ENCODE measurements around the gene ABCC12.
A peak's percentile ranks its signal among the peaks of the same experiment; 100 is the strongest.

The ABCC12 gene

DNA sequence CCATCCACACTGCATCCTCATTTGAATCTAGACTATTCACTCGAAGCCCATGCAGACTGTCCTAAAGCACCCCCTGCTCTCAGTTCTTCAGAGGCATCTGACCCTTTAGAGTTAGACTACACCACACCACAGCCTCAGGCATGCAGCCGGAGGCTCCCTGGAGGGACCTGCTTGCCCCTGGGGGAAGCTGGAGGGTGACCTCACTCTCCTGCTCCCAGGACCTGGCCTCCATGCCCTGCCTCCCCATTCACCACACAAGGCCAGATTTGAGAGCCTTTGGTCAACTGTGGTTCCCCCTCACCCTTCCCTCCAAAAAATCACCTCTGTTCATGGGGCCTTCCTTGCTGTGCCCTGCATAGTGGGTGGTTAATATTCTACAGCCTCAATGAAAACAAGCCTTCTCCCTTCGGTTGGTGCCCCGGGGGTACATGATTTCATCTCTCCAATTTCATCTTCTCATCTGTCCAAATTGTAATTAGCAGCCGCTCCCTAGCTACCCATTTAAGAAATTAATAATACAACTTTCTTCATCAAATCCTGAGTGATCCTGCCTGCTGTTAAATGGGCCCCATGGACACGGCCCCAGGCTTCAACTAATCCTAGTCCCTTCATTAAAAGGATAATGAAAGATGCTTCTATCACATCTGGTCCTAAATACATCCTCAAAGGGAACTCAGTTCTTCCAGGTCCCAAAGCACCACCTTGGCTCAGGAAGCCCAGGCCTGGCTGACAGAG lies 24.4 kb downstream of the ABCC12 start:
- DNase-seq = no peak

DNA sequence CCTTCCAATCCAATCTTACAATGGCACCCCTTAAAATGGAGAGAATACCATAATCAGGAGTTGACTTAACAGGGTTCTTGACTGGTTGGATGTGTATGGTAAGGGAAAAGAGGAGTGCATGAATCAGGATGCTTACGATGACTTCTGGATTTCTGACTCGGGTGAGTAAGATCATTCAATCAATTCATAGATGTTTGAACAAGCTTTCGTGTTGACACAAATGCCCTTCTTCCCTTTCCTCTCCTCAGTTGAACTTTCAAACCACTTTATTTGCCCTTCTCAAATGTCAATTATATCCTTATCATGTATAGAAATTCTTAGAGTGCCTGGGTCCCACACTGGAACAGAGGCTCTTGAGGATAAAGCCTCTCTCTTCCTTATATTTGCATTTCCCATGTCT lies 25.9 kb downstream of the ABCC12 start:
- DNase-seq = no peak

DNA sequence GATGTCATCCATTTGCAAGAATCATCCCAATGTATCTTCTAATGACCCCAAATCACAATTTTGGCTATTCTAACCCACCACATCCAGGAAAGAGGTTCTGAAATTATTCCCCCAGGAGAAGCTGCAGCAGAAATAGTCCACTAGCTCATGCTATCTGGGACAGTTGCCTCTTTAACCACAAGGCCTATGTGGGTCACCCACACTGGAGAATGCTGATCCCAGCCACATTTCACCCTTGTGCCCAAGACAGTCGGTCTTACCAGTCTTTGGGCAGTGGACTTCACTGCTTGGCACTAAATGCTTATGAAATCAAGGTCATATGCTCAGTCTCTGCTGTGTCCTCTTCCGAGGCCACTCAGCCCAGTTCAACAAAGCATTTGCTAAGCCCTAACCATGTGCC lies 27.0 kb downstream of the ABCC12 start:
- DNase-seq = no peak

DNA sequence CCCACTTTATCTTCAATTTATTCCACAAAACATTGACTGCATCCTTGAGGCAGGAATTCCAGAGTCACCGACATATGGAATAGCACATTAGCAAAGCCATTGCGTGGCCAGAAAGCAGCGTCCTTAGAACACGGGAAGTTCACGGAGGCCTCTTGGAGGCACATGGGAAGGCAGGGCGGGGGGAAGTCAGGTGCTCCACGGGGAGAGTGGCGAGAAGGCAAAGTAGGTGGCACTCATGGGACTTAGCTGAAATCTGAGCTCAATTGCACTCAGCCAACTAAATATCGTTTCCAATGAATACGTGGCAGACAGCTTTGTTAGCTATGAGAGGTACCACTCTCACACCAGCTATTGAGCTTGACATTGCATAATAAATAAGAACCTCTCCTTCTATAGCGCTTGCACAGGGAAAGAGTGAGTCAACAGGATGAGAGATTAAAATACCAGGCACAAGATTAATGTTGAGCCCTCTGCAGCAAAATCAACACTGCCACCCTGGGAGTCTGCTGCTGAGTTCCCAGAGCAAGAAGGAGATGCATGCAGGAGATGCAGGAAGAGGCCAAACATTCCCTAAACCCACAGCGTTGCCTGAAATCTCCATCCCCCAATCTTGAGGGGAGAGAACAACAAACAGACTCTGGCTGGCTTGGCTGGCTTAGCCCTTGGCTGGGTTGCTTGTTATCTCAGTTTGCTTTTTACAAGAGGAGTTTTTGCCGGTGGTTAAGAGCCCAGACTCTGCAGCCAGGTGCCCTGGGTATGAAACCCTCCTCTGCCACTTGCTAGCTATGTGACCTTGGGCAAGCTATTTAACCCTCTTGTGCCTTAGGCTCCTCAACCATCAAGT lies 28.8 kb downstream of the ABCC12 start:
- DNase-seq = no peak

DNA sequence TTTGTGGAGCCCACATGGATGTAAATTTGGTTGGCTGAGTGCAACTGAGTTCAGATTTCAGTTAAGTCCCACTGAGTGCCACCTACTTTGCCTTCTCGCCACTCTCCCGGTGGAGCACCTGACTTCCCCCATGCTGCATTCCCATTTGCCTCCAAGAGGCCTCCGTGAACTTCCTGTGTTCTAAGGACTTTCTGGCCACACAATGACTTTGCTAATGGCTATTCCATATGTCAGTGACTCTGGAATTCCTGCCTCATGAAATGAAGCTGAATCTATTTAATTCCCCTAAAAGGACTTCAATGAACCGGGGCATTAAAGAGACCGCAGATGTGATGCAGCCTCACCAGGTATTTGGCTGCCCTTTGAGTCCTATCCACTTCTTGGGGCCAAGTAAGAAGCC lies 29.9 kb downstream of the ABCC12 start:
- DNase-seq = no peak

DNA sequence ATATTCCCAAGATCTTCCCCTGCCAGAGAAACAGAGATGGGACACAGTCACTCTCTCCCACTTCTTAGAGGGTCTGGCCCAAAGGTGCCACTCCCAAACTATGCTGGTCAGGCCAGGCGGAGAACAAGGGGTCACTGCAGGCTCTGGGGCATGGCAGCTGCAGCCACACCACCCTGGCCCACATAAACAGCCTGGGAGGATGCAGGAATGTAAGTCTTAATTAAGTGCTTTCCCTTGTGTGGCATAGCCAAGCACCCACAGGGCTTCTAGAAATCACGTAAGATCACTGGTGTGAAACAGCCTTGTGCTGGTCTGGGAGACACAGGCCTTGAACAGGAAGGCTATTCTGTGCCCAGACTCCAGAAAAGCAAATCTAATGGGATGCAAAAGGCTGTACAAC lies 31.5 kb downstream of the ABCC12 start:
- no peak for DNase-seq

DNA sequence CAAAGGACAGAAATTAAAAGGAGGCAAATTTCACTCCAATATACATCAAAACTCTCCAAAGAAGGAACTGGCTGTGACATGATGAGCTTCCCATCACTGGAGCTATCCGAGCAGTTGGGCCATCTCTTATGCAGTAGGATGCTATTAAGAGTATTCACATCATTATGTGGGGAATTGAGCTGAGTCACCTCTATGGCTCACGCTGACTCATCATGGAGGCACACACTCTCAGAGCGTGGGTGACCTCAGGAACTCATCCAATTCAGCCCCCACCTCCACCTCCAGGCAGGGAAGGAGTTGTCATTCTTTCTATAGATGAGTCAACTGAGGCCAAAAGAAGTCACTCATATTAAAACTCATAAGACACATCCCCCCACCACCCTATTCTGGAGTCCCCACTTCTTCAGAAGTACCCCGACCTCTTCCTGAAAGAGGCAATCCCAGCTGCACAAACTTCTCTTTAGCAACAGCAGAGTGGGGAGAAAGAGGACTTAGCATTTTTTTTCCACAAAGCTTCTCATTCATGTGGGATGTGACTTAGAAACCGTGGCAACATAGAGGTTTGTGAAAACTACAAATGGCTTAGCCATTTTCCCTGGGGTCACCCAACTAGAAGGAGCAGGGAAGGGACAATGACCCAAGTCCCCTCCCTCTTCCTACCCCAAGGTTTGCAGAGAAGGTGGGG lies 32.5 kb downstream of the ABCC12 start:
- no peak for DNase-seq

DNA sequence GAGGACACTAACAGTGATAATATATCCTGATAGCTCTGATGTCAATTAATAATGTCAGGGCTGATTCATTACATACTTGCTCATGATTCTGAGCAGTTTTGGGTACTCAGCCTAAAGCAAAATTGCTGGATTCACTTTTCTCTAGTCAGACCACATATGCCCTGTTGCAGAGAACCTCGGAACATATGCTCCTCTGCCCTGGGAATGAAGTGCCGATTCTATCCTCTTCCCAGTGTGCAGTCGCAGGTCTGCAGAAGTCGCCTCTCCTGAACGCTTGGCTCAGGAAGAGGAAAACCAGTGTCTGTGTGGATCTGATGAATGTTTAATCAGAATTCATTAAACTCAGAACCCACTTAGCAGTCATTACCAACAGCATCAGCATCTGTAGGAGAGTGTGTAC lies 34.5 kb downstream of the ABCC12 start:
- DNase-seq = no peak

DNA sequence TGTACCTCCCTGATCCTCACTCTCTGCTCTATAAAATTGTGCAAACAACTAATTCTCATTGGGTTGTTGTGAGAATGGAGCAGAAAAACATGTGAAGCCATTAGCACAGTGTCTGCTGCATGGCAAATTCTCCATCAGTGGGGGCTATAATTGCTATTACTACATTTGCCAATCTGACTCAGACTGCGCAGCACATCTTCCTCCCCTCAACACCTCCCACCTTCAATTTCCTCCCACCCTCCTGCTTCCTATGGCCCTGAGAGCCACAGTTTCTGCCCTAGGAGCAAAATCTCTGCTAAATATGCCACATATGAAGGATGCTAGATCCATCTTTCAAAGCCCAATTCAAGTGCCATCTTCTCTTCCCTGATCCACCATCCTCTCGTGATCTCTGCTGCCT lies 37.0 kb downstream of the ABCC12 start:
- DNase-seq = no peak

DNA sequence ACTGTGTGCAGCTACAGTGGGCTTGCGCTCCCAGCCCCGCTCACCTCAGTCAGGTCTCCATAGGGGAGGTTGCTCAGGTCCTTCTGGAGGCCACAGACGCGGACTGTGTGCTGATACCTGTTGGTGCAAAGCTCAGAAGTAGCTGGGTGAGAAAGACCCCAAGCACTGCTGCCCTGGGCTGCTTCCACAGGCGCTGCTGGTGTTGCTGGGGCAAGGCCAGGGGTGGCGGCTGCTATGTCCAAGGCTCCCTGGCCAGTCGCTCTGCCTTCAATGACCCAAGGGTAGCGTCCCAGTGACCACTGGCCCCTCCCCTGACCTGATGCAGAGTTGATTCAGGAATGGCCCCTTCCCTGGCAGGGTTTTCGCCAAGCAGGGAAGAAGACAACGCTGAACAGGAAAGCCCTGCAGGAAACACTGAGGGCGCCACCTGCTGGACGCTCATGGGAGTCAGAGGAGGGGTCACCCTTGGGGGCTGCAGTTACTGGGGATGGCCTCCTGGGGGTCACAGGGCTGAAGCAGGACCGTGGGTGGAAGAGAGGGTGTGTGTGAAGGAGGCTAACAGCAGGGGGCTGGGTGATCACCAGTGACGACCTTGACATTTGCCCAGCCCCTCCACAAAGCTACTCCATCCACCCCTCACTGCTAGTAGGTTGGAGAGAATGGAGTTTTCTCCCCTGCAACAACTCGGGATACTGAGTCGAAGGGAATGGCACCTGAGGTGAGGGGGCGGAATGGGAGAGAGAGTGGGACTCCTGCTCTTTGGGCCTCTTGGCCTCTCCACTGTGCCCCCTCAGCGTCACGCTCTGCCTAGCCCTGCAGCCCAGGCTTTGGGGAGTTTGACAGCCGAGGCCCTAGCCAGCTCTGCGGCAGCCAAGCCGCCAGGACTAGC lies 38.3 kb downstream of the ABCC12 start:
- DNase-seq = peak; percentile 47

DNA sequence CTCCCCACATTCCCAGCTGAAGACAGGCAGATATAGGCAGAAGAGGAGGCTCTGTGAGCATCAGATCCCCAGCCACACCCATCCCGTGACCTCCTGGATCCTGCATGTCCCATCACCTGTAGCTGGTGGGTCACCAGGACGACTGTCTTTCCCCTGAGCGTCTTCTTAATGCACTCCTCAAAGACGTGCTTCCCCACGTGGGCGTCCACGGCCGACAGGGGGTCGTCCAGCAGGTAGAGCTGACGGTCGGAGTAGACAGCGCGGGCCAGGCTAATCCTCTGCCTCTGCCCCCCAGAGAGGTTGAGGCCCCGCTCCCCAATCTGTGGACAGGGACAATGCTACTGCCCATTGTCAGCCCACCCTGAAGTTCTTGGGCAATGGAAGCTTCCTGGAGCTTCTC lies 40.5 kb downstream of the ABCC12 start:
- no peak for DNase-seq

DNA sequence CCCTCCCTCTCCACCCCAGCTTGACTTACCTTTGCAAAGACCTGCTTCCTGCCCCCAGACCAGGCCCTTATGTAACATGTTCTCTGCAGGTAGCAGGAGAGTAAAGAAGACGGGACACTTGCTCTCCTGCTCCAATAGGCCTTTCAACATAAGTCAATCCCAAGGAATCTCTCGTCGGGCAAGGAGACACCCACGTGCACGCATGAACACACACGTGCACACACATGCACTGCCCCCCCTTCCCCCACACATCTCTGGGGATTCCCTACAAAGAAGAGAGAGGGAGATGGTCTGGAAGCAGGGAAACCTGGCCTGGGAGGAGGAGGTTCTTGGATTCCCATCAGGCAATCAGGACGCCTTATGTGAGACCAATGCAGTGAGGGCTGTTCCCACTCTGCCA lies 41.4 kb downstream of the ABCC12 start:
- DNase-seq = no peak

DNA sequence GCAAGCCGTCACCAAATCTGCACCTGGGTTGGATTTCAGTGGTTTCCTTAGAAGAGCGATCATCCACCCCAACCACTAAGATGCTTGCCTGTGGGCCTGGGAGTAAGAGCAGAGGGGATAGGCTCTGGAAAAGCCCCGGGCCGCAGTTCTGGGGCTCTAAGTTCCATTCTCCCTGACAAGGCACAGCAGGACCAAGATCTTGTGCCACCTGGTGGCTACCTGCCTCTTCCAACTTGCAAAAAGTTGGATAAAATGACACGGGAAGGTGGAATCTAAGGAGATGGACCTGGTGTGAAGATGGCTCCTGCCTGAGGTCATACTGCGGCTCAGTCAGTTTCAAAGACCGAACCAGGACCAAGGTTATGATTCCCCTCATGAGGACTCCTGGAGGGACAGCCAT lies 42.3 kb downstream of the ABCC12 start:
- no peak for DNase-seq

DNA sequence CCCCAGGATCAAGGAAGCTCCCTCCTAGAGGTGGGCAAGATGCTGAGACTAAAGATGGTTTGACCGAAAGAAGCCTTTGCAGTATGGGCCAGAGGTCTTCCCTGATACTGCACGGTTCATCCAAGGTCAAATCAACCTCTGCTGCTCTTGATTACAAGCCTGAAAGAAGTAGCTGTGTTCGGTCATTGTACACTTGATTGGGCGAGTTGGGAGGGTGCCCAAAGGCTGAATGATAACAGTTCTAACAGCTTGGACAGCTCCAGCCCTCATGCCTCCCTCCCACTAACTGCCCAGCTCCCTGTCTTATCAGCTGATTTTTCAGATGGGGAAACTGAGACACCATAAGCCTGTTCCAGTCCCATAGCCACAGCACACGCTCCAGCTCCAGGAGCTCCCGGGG lies 42.8 kb downstream of the ABCC12 start:
- DNase-seq = no peak

DNA sequence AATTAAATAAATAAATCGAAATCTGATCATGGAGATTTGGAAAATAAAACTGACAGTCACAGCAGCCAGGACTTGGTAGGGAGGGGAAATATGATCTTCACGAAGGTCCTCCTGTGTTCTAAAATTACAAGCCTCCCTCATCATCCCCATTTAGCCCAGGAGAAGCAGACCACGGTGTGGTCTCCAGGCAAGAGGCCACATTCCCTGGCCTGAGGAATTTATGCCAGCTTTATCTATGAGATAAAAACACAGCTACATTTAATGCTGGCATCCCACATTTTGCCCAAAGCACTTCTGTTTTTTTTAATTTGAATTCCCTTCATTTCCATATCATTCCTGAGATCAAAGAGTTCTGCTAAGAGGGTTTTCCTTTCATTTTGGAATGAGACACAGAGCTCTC lies 43.2 kb downstream of the ABCC12 start:
- no peak for DNase-seq

DNA sequence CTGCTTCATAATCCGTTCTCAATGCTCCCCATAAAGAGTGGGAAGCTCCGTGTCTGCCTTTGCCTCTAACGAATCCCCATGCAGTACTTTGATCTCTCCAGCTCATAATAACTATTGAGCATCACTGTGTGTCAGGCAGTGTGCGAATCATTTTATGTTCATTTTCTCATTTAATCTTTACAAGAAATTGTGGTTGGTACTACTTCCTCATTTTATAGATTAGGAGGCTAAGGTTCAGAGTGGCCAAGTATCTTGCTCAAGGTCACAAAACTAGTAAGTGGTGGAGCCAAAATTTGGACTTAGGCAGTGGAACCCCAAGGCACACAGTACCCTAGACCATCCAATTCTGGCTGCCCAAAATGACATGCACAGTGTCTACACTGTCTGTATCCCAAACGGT lies 44.8 kb downstream of the ABCC12 start:
- no peak for DNase-seq

DNA sequence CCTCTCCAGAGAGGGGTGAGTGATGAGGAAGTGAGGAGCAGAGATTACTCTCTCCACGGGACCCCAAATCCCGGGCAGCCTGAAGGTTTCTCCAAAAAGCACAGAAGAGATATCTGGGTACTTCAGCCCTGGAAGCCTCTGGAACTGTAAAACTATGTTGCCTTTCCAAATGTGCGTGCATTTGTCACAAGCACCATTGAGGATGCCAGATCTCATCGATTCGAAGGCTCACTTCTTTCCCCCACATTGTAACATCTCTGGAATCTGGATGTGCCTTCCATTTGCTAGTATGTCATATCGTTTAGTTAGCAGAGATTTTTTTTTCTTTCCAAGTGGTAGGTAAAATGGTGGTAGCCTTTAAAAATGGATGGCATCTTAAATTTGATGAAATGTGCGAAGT lies 45.8 kb downstream of the ABCC12 start:
- DNase-seq = no peak

DNA sequence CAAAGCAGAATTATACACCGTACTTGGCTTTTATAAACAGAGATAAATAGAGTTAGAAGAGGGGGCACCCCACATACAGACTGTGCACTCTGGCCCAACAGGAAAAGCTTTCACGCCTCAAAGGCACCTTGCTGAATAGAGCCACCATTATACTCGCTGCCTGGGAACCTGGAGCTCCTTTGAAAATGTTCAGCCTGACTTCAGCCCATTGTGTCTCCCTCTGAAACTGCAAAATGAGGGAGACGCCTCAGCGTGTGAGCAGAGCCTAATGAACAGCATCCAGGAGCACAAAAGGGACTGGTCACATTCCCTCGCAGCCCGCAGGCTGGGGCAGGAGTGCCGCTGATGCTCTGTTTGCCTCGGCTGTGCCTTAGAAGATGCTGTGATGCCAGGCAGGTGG lies 46.3 kb downstream of the ABCC12 start:
- DNase-seq = no peak

DNA sequence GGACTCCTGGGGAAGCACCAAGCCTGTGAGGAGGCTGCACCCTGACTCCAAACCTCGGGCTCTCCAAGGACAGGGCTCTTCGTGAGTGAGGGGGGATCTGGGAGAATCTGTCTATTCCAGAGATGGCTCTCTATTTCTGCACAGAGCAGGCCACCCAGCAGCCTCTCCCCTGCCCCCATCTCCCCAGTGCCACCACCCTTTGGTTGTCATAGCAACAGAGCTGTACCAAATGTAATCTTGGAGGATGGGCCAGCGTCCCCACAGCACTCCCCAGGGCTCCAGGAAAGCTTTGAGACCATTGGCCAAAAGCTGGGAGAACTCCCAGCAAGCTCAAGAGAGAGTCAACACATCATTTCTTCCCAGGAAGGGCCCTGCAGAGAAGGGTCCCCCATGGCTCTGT lies 49.3 kb downstream of the ABCC12 start:
- no peak for DNase-seq
